DMS153 treated with DMSO at 0.1 percent for 48 hours (cell line): ENCODE measurements around the gene SEZ6.

Experiments
- DNase-seq: peaks from one replicate; lab custom pipeline; 2025; ENCODE audit not compliant: unreplicated experiment; lab: John Stamatoyannopoulos, UW

SEZ6 gene

DNA sequence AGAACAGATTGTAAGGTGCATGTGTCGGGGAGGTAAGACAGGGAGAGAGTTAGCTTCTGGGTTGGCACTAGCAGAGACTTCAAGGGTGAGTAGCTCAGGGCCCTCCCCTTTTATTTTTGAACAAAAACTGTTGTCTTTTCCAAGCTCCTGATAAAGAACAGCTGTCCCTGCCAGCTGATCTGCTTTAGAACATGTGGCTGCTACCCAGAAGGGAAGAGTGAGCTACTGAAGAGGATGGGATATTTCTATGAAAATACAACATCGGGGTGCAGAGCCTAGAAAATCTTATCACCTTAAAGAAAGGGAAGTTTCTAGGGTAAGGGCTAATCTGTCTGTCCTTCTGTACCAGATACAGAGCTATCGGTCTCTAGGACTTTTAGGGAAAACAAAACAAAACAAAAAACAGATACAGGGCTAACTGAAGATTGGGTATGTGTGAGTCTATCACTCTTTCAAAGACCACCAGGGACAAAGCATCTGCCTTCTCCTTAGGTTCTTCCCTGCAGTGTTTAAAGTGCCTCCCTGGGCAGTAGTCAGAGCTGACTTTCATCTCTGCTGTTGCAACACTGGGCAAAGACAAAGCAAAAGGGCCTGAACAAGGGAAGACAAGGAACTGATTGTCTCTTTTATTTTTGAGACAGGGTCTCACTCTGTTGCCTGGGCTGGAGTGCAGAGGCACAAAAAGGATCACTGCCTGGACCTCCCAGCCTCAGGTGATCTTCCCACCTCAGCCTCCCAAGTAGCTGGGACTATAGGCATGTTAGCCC, 97.9 kb downstream of the SEZ6 start:
- no peak for DNase-seq

DNA sequence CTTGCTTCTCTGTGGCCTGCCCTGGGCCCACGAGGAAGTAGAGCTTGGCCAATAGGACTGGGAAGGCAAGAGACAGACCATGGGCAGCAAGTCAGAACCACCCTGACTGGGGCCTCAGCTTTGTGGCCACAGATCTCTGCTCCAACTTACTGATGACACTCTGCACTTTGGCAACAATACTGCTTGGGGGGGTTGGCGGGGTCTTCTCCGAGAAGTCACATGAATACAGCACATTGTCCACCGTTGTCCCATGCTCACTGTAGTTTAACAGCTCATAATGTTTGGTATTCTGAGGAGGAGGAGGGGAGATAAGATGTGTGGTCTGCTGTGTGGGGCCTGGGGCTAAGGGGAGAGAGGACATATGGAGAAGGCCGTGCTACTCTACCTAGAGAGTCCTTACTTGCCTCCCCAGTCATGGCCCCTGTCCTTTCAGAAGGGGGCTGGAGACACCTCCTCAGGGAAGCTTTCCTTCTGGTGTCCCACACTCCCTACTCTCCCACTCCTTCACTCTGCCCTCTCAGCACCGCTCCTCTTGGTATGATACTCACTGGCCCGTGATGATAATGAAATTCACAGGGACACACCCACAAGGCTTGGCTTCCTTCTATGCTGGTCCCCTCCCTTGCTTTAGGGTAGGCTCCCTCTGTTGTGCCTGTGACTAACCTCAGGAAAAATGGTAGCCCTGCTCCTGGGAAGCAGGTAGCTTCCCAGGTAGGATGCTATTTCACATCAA, 99.0 kb downstream of the SEZ6 start:
- DNase-seq, result no peak

DNA sequence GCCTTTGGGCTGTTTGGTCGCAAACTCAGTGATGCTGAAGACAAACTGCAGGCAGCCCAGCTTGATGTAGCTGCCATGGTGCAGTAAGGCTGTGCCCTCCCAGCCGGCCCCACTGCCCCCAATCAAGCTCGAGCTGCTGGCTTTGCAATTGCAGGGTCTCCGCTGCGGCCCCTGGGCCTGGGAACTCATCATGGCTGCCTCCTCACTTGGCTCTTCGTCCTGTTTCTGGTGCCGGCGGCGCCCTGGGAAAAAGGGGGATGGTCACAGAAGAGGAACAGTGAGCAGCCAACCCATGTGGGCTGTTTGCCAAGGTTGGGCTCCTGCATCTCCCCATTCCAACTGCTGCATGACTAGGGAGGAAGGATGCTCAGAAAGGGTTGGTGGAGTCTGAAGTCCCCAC, 99.6 kb downstream of the SEZ6 start:
- no peak for DNase-seq
